Measurements from ENCODE around the gene MUC5B.
A peak's percentile ranks its signal among the peaks of the same experiment; 100 is the strongest.

The MUC5B gene

GRCh38 chr11:1302041-1302460 lies 79.2 kb downstream of the MUC5B start:
- DNase-seq, result no peak

DNA sequence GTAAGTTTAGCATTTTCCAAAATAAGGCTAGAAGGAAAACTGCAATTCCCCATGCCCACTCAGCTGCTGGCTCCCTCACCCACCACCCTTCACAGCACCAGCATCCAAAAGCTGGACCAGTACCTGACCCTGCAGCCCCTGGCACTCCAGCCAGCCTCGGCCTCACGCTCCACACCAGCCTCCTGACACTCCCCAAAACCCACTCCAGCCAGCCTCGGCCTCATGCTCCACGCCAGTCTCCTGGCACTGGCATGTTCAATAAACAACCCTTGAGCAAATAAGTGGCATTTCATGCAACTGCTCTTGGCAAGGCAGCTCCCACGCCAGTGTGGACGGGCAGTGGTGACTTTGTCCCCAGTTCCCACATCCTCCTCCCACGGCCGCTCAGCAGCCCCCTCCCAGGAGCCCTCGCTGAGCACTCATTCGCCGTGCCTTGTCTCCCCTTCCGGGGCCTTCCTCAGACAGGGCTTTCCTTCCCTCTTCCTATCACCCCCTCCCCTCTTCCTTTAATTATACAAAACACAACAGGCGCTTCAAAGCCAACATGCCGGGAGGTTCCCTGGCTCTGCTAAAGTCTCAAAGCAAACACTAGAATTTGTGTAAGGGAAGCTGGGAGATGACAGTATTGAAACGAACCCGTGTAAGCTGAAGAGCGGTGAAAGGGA lies 79.7 kb downstream of the MUC5B start:
- DNase-seq, result peak in 1 of 3 experiments; percentile 31

DNA sequence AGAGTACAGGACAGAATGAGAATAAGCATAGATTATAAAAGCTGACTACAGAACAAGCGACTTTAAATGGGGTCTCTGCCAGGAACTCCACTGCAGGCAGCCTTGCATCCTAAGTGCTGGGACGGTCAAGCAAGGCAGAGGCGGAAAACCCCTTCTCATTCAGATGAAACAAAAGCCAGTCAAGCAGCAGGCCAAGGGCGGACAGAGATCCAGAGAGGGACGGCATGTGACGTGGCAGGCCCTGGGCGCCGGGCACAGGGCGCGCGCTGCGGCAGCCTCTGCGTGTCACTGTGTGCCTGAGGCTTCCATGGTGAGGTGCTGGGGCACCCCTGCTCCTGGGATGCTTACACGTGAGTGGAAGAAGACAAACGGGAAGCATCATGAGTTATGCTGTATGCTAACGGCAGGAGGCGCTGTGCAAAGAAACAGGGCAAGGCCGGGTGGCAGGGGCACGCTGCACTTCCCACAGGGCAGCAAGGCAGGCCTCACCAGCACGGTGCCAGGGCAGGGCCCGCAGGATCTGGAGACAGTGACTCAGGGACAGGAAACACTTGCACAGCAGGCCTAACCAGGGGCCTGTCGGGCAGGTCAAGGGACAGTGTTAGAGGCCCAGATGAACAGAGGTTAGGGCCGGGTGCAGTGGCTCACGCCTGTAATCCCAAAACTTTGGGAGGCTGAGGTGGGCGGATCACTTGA lies 80.4 kb downstream of the MUC5B start:
- DNase-seq, result no peak

DNA sequence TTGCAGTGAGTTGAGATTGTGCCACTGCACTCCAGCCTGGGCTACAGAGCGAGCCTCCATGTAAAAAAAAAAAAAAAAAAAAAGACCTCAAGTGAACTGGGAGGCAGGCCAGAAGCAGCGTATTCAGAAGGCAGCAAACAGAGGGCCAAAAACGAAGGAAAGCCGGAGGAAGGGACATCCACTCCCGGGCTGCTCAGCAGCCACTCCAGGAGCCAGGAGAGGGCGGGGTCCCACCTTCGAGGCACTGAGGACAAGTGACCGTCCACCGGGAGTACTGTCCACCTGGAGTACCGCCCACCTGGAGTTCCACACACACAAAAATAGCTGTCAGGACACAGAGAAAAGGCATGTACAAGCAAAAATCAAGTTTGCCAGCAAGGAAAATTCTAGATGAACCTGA lies 81.1 kb downstream of the MUC5B start:
- DNase-seq, result no peak

DNA sequence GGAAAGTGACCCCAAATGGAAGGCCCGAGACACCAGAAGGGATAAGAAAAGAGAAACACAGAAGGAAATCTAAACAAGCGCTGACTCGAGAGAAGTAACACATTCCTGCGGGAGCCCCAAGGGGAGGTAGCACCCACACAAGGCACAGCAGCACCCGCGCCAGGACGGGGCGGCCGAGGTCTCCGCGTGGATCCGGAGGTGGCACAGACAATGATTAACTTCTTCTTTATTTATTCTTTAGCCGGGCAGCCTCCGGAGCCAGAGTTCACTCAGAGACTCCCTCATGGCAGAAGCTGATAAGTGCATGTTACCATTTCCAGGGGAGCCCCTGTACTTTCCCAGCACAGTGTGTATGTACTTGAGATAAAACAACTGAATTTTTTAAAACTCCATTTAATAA lies 81.5 kb downstream of the MUC5B start:
- DNase-seq, result no peak

DNA sequence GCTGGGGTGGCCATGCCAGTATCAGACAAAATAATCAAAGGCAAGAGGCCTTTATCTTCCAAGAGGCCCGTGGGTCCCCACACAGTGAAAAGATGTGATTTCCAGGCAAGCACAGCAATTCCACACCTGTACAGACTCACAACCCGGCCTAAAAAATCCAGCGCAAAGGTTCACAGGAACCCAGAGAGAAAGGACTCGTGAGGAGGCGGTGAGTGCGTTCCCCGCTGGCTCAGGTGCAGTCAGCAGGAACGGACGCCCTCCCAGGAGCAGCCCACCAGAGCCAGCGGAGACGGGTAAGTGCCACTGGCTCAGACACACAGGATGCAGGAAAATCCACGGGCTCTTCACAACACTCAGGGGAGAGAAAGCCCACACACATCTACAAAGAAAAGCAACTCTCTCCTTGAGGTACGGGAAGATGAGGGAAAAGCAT lies 82.2 kb downstream of the MUC5B start:
- no peak for DNase-seq

DNA sequence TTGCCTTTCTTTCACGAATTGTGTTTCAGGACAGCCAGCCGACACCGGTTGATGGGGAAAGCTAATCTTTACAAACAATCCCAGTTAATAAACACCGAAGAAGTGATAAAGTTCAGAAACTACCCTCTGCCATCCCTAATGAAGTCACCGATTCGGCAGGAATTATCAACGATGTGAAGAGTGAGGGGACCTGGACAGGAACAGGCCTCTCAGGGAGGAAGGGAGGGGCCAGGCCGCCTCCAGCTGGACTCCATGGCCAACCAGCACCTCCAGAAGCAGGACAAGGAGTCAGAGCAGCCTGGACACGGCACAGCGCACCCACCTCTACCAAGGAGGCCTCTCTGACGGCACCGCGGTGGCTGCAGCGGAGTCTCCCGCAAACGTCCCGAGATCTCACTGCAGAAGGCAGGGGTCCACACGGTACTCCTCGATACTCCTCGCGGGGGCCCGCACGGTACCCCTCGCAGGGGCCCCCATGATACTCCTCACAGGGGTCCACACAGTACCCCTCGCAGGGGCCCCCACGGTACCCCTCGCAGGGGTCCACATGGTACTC lies 82.7 kb downstream of the MUC5B start:
- DNase-seq, result no peak

DNA sequence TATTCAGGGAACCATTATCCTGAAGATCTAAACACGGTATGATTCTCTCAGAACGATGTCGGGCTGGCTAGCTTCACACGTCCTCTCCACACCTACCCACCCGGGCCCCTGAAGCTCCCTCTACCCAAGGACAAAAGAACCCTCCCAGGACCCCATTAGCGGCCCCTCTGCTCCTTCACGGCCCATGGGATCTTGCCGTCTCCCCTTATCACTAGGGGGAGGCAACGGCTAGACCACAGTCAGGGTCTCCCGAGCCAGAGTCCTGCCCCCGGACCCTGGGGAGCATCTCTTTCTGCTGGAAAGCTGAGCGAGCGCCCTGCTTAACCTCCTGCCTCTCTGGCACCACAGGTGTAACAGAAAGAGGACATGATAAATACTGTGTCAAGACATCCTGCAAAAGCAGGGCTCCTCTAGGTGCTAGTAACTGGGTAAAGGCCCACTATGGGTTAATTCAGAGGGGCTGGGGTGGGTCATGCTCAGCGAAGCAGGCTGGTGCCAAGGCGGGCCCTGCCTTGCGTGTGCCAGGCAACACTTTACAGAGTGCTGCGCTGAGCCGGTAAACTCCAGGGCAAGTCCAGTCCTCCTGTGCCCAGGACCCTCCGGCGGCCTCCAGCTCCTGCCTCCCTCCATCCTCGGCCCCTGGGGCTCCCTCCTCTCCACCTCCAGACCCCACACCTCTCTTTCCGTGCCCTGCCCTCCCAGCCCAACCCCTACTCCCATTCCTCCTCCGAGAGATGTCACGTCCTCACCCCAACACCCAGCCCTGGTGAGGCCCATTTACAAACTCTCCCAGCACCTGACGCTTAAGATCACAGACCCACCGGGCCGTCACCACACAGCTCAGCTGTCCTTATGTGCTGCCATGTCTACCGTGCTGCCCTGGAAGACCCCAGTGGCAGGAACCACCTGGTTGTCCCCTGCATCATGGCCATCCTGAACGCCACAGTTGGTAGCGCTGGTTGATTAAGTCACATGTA lies 83.6 kb downstream of the MUC5B start:
- no peak for DNase-seq

DNA sequence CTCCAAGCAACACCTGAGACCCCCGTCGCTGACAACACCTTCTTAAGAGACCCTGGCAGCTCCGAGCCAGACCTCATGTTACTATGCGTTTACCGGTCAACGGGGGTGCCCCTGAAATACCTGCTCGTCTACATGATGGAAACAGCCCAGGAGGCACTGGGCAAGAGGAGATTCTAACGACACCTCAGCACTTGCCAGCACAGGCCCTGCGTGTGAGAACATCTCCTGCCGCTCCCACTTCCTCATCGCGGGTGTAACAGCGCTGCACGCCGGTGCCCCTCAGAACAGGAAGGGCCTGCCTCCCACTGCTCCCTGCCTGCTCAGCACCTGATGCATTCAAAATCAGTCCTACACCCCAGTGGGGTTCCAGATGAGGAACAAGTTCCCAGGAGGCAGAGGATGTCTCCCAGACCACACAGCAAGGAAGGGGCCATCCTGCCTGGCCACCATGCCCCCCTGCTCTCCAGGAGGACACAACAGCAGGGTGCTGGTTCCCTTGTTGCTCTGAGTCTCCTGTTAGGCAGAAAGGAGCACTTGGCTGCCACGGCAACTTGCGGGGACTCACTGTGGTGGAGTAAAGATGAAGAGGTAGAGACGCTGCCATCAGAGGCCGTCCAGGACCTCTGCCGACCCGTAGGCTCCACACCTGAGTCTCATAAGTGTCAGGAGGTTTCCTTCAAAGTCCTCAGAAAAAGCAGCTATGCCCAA lies 84.5 kb downstream of the MUC5B start:
- DNase-seq, result no peak

GRCh38 chr11:1307998-1308742 lies 85.3 kb downstream of the MUC5B start:
- DNase-seq, result no peak

DNA sequence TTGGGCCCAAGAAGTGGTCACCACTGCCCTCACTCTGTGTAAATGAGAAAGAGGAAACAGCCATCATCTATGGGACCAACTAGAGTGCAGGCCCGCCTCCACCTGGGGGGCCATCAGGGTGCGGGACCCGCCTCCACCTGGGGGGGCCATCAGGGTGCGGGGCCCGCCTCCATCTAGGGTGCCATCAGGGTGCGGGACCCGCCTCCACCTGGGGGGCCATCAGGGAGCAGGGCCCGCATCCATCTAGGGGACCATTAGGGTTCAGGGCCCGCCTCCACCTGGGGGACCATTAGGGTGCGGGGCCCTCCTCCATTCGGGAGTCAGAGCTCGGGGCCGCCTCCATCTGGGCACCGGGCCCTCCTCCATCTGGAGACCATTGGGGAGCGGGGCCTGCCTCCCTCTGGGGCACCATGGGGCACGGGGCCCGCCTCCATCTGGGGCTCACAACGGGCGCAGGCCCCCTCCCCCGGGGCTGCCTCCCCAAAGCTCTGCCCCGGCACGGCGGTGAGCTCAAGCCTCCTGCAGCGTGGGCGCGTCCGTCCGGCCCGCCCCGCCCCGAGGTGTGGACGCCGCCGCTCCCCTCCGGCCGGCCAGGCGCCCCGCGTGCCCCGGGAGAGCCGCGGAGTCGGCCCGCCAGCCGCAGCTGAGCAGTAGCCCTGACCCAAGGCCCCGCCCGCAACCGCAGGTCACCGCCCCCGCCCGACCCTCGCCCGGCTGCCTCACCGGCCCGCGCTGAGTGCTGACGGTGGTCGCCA lies 86.1 kb downstream of the MUC5B start:
- DNase-seq, result no peak

GRCh38 chr11:1309498-1310317 lies 86.8 kb downstream of the MUC5B start, which contains the start of gene TOLLIP:
Gene TOLLIP, minus strand, starts transcription at chr11:1309632. Its CDS starts 134 bp downstream, at chr11:1309498.
- peak; percentile 95 to 97 (median 96) for DNase-seq

- no peak for DNase-seq
These were observed 87.4 kb downstream of the MUC5B start for GRCh38 chr11:1310318-1310687.

- DNase-seq, result no peak
These were observed 88.1 kb downstream of the MUC5B start for GRCh38 chr11:1310772-1311468.

Measured in NCI-H1417 (cell line).